ENCODE data around the gene IPO9. TPM values are rescaled to one million over a fixed set of nuclear protein-coding genes. Genes with fewer than 3 reads are reported as not detected.

Gene IPO9
- 14.8 and 29.2 TPM in 2 replicates for total RNA-seq (ENCODE audit: low replicate concordance)

GRCh38 chr1:201828820-201829774 lies at the start of gene IPO9:
Gene IPO9 (plus strand): TSS chr1:201829157. CDS start chr1:201829210, 53 bp downstream.
- peak; percentile 95 for TF ChIP-seq CTCF (IDR thresholded peaks at IDR 0.05; ENCODE audit: insufficient read depth, low read length)
- DNase-seq (ENCODE audit: low read depth): peak; percentile 94
- H3K4me3 ChIP-seq (ENCODE audit: low read depth, low read length): peak within 1 kb of the TSS; percentile 99

- DNase-seq (ENCODE audit: low read depth): peak; percentile 41
- no peak for TF ChIP-seq CTCF (IDR thresholded peaks at IDR 0.05; ENCODE audit: insufficient read depth, low read length)
- H3K4me3 ChIP-seq (ENCODE audit: low read depth, low read length): no peak overlapping the region
Observed at GRCh38 chr1:201779351-201779880, 49.5 kb upstream of the IPO9 start.

GRCh38 chr1:201780952-201781351 lies 48.0 kb upstream of the IPO9 start:
- no peak overlapping the region for H3K4me3 ChIP-seq (ENCODE audit: low read depth, low read length)
- no peak for TF ChIP-seq CTCF (IDR thresholded peaks at IDR 0.05; ENCODE audit: insufficient read depth, low read length)
- no peak for DNase-seq (ENCODE audit: low read depth)

- no peak for TF ChIP-seq CTCF (IDR thresholded peaks at IDR 0.05; ENCODE audit: insufficient read depth, low read length)
- peak; percentile 80 for DNase-seq (ENCODE audit: low read depth)
- H3K4me3 ChIP-seq (ENCODE audit: low read depth, low read length): no peak overlapping the region
Observed at GRCh38 chr1:201781437-201781836, 47.5 kb upstream of the IPO9 start.

GRCh38 chr1:201782353-201782752 lies 46.6 kb upstream of the IPO9 start:
- H3K4me3 ChIP-seq (ENCODE audit: low read depth, low read length): no peak overlapping the region
- no peak for TF ChIP-seq CTCF (IDR thresholded peaks at IDR 0.05; ENCODE audit: insufficient read depth, low read length)
- DNase-seq (ENCODE audit: low read depth): no peak

- TF ChIP-seq CTCF (IDR thresholded peaks at IDR 0.05; ENCODE audit: insufficient read depth, low read length): no peak
- H3K4me3 ChIP-seq (ENCODE audit: low read depth, low read length): no peak overlapping the region
- peak; percentile 63 for DNase-seq (ENCODE audit: low read depth)
Observed at GRCh38 chr1:201783058-201783457, 45.9 kb upstream of the IPO9 start.
